Measurements from ENCODE around the gene HSPG2. TPM values are rescaled to one million over a fixed set of nuclear protein-coding genes. Genes with fewer than 3 reads are reported as not detected.

The HSPG2 gene
- total and polyA plus RNA-seq, 2 of the 13 experiments (the other 11 are each of a cell fraction or from before 2014, with no cell fraction given) = 9.1 to 13.1 TPM

- TF ChIP-seq NRL (CRISPR knock-in tag; IDR thresholded peaks at IDR 0.05; ENCODE audit: borderline replicate concordance) = peak; percentile 64; the same call in 1 of the 2 replicates
- no peak for TF ChIP-seq SRSF4 (IDR thresholded peaks at IDR 0.05; ENCODE audit: low read depth, low read length, poor library complexity, severe bottlenecking)
- no peak for TF ChIP-seq ZNF33A (CRISPR knock-in tag; IDR thresholded peaks at IDR 0.05; ENCODE audit: borderline replicate concordance)
- 0 out of 4 replicates have a peak, but pooled peaks of 1 of the 2 experiments have one; percentile 13 for TF ChIP-seq ATF4 (CRISPR knock-in tag; IDR thresholded peaks at IDR 0.05)
- no peak for TF ChIP-seq ZNF350 (CRISPR knock-in tag; IDR thresholded peaks at IDR 0.05; ENCODE audit: borderline replicate concordance, low read depth)
- no peak for TF ChIP-seq MAFK (conservative IDR thresholded peaks at IDR 0.05 in 1 of 2, IDR thresholded peaks at IDR 0.05 in 1 of 2; ENCODE audit: low read length in 2 of 2)
- TF ChIP-seq ZNF740 (CRISPR knock-in tag; IDR thresholded peaks at IDR 0.05) = no peak
- TF ChIP-seq SAFB2 (CRISPR knock-in tag; IDR thresholded peaks at IDR 0.05; ENCODE audit: borderline replicate concordance, low read depth) = no peak
- no peak for TF ChIP-seq KLF12 (CRISPR knock-in tag; IDR thresholded peaks at IDR 0.05; ENCODE audit: borderline replicate concordance)
- TF ChIP-seq CEBPG (CRISPR knock-in tag; IDR thresholded peaks at IDR 0.05) = no peak; the same call in 1 of the 2 replicates
- TF ChIP-seq ATAD3A (CRISPR knock-in tag; IDR thresholded peaks at IDR 0.05) = no peak
- TF ChIP-seq ZNF124 (CRISPR knock-in tag; IDR thresholded peaks at IDR 0.05) = 0 out of 2 replicates have a peak, but pooled peaks have one; percentile 31
- TF ChIP-seq HNF1B (CRISPR knock-in tag; IDR thresholded peaks at IDR 0.05) = peak; percentile 93
- TF ChIP-seq SKIL (CRISPR knock-in tag; IDR thresholded peaks at IDR 0.05; ENCODE audit: borderline replicate concordance) = peak; percentile 75
- TF ChIP-seq ZFP82 (CRISPR knock-in tag; IDR thresholded peaks at IDR 0.05; ENCODE audit: borderline replicate concordance) = no peak
- TF ChIP-seq SIN3A (IDR thresholded peaks at IDR 0.05; ENCODE audit: borderline replicate concordance, low read depth, low read length) = no peak
- TF ChIP-seq ARID3A (IDR thresholded peaks at IDR 0.05; ENCODE audit: low read depth, low read length) = no peak
- TF ChIP-seq HOXA7 (CRISPR knock-in tag; IDR thresholded peaks at IDR 0.05) = no peak
- no peak for TF ChIP-seq CBX2 (IDR thresholded peaks at IDR 0.05; ENCODE audit: low read depth, low read length)
- TF ChIP-seq CBX2 (CRISPR knock-in tag; IDR thresholded peaks at IDR 0.05; ENCODE audit: low read depth) = no peak
- 0 out of 2 replicates have a peak, but pooled peaks have one; percentile 48 for TF ChIP-seq NFKBIZ (CRISPR knock-in tag; IDR thresholded peaks at IDR 0.05)
These were observed 9.9 kb upstream of the HSPG2 start (continued) for GRCh38 chr1:21946836-21947587.
